ENCODE measurements around the gene SOWAHC.
A peak's percentile ranks its signal among the peaks of the same experiment; 100 is the strongest.

Gene SOWAHC

DNA sequence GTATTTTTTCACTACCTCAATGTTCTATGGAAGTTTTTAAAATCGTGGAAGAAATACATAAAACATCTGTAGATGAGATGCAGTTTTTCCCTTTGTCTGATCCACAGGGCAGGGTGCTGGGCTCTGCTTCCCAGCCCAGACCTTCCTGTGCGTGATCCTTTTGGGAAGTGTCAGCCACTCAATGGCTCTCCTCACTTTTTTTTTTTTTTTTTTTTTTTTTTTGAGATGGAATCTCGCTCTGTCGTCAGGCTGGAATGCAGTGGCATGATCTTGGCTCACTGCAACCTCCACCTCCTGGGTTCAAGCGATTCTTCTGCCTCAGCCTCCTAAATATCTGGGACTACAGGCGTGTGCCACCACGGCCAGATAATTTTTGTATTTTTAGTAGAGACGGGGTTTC, 32.8 kb downstream of the SOWAHC start:
- no peak for DNase-seq (ENCODE audit: low spot score)

GRCh38 chr2:109647636-109648035, 33.5 kb downstream of the SOWAHC start:
- DNase-seq (ENCODE audit: low spot score), result no peak

GRCh38 chr2:109648041-109648527, 33.9 kb downstream of the SOWAHC start:
- no peak for DNase-seq (ENCODE audit: low spot score)

- no peak for DNase-seq (ENCODE audit: low spot score)
Measured at GRCh38 chr2:109649736-109650695, 35.9 kb downstream of the SOWAHC start.

DNA sequence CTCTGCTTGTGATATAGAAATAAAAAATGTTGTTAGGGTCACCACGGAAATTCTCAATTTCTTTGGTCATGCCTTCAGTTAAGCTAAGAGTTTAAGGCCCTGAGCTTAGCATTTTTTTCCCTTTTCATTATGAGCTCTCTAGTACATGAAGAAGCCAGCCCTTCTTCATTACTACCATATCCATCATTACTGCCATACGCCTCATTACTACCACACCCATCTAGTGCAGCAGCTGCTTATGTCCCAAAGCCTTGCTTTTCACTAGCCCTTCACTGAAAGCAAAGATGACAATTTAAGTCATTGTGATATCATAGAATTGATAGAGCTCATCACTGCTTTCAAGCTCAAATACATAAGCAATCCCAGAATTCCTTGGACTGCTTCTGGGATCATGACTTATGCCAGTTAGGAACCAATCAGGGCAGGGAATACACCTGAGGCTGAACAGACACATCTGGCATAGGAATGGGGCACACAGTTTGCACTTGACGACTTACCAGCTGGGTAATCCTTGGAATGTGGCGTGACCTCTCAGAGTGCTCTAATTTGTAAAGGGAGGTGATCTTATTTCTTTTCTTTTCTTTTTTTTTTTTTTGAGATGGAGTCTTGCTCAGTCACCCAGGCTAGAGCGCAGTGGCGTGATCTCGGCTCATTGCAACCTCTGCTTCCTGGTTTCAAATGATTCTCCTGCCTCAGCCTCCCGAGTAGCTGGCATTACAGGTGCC, 40.3 kb downstream of the SOWAHC start:
- DNase-seq (ENCODE audit: low spot score), result no peak

DNA sequence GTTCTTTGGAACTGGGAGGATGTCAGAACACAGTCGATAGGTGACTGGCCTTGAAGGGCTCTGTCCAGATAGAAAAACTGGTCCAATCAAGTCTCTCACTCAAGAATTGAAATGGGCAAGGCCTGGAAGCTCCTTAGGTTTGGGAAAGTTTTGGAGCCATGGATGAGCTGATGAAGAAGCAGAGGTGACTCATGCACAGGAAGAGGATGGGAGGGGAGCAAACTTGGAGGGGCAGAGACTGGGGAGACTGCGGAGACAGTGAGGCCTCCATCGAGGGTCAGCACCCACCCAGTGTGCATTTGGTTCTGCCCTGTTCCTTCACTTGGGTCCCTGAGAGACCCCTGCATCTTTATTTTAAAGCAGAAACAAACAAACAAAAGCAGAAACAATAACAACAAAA, 41.1 kb downstream of the SOWAHC start:
- DNase-seq (ENCODE audit: low spot score), result no peak

DNA sequence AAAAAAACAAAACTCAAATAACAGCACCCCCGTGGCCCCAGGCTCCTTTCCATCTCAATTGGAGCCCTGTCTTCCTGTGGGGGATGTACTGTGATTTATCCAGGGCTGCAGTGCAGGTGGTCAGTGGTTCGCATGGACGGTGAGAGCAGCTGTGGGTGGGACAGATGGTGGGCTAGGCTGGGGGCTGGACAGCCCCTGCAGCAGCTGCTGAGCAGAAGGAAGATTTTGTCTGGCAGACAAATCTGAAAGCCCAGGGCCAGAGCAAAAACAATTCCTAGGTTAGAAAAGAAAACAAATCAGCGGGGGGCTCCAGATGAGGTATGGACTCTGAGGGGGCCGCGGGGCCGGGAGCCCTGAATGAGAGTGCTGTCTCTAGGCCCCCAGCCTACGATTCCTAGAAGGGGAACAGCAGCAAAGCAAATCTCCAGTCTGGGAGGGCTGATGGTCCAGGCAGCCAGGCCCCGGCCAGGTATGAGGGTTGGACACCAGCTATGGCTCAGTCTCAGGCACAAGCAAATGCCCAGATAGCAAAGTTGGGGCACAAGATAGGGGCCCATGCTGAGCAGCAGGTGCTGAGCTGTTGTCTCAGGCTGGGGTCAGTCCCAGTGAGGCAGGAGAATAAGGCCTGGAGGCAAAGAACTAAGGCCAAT, 45.4 kb downstream of the SOWAHC start:
- no peak for DNase-seq (ENCODE audit: low spot score)

GRCh38 chr2:109660046-109660860, 46.1 kb downstream of the SOWAHC start:
- DNase-seq (ENCODE audit: low spot score), result peak; percentile 31

GRCh38 chr2:109662889-109663288, 48.7 kb downstream of the SOWAHC start:
- DNase-seq (ENCODE audit: low spot score), result peak; percentile 28

DNA sequence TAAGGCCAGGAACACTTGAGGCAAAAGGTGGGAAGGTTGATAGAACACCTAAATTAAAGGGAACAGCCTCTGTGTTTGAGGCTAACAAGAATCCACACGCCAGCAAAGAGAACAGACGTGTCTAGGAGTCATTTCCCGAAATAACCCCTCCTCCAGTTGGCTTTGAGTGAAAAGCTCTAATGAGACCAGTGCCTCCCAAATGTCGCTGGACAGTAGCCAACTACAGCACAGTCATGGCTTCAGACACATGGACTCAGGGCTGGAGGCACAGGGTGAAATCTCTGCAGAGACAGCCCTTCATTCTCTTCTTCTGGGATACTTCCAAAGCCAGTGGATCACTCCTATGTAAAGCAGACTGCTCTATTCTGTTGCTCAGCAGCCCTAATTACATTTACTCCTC, 49.6 kb downstream of the SOWAHC start:
- DNase-seq (ENCODE audit: low spot score), result no peak

- no peak for DNase-seq (ENCODE audit: low spot score)
Measured at GRCh38 chr2:109666466-109666865, 52.3 kb downstream of the SOWAHC start.
